ENCODE results near the gene RBM33. TPM values are rescaled to one million over a fixed set of nuclear protein-coding genes. Genes with fewer than 3 reads are reported as not detected.

The RBM33 gene
- total and polyA plus RNA-seq, 4 donors = 4.1 to 80.0 (median 47.2) TPM

DNA sequence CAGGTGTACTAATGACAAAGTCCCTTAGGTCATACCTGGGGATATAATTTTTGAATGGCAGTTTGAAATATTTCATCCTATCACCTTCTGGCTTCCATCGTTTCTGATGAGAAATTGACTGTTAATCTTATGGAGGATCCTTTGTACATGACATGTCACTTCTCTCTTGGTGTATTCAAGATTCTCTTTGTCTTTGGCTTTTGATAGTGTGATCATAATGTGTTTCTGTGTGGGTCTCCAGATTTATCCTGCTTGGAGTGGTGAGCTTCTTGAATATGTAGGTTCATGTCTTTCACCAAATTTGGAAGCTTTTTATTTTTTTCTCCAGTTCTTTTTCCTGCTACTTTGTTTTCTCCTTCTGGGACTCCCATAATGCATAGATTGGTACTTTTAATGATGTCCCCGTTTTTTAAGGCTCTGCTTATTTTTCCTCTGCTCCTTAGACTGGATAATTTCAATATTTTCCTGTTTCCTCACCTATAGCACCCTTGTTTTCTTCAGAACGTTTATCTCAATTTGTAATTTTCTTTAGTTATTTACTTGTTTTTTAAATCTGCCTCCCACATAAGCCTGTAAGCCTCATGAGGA, 4.4 kb downstream of the RBM33 start:
- WGBS, 2 donors = 93 to 95% methylated on average over 3 of the region's 3 CpGs
- peaks cover 0 to 3% of the 10 kb centered on the region in 2 donors for H3K36me3 ChIP-seq (ENCODE audit: control insufficient read depth in 1 of 2, insufficient read depth in 2 of 2, low read length in 1 of 2)
- no peak overlapping the region for H3K4me3 ChIP-seq (ENCODE audit: low read length in 2 of 2)
- intact Hi-C loops (cut with DNase I) = no loop called here
- ATAC-seq (ENCODE audit: low FRiP score) (no peak), DNase-seq (no peak)
- peaks cover 6 to 8% of the 10 kb centered on the region in 2 donors for H3K4me1 ChIP-seq (ENCODE audit: control insufficient read depth in 1 of 2, insufficient read depth in 2 of 2, low read length in 2 of 2)
- no peak overlapping the region for H3K27ac ChIP-seq (ENCODE audit: low read depth in 1 of 2, low read length in 2 of 2)
- no peaks in the 10 kb centered on the region for H3K9me3 ChIP-seq (ENCODE audit: control insufficient read depth, low read length)
- H3K27me3 ChIP-seq (ENCODE audit: control insufficient read depth in 1 of 2, insufficient read depth in 2 of 2, low read length in 1 of 2) = no peaks in the 10 kb centered on the region

DNA sequence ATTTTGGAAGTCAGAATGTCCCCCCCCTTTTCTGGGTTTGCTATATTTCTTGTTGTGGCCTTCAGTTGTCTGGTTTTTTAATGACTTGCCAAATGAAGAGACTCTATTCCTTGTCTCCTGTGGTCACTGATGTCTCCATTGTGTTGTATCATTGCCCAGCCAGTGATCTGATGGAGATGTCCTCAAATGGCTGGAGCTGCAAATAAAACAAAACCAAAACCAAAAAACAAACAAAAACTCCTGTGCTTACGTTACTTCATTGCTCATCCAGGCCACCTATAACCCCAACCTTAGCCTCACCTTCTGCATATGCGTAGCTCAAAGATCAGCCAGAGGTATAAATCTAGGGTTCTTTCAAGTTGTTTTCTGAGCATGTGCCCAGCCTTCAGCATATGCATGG, 5.1 kb downstream of the RBM33 start:
- DNase-seq (no peak), ATAC-seq (ENCODE audit: low FRiP score) (no peak)
- intact Hi-C loops (cut with DNase I) = no loop called here
- H3K36me3 ChIP-seq (ENCODE audit: control insufficient read depth in 1 of 2, insufficient read depth in 2 of 2, low read length in 1 of 2) = peaks cover 0 to 3% of the 10 kb centered on the region in 2 donors
- no peak overlapping the region for H3K4me3 ChIP-seq (ENCODE audit: low read length in 2 of 2)
- H3K4me1 ChIP-seq (ENCODE audit: control insufficient read depth in 1 of 2, insufficient read depth in 2 of 2, low read length in 2 of 2) = peaks cover 7 to 10% of the 10 kb centered on the region in 2 donors
- 96 to 98% methylated on average over 2 of the region's 2 CpGs for WGBS, 2 donors
- no peaks in the 10 kb centered on the region for H3K9me3 ChIP-seq (ENCODE audit: control insufficient read depth, low read length)
- H3K27ac ChIP-seq (ENCODE audit: low read depth in 1 of 2, low read length in 2 of 2) = no peak overlapping the region
- no peaks in the 10 kb centered on the region for H3K27me3 ChIP-seq (ENCODE audit: control insufficient read depth in 1 of 2, insufficient read depth in 2 of 2, low read length in 1 of 2)

DNA sequence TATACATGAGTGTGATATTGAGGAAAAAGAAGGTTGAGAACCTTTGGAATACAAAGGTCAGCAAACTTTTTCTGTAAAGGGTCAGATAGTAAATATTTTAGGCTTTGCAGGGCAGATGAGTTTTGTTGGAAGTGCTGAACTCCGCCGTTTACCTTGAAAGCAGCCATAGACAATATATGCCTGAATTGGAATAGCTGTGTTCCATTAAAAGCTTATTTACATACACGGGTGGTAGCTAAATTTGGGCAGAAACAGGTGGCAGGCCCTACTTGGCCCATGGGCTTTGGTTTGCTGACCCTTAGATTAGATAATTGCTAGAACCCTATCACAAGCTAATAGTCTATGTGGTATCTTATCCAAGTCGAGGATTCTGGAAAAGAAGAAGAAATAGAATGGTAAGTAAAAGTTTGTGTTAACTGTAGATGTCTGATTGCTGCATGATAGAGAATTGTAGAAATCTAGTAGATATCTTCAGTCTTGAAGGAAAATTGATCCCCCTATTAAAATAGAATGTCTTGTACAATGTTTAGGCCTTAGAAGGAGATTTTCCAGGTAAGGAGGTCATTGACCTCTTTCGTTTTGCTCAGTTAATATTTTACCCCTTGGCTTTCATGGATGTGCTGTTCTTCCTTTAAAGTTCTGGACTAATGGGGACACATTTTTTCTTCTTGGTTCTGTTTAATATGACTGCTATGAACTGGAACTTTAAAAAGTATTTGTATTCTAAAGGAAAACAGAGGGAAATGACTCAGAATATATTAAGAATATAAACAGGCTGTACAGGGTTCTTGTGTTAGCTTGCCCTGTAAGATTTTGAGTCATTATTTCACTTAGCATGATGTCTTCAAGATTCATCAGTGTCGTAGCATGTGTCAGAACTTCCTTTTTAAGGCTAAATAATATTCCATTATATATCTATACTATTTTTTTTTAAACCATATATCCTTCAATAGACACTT, 8.0 kb downstream of the RBM33 start:
- ATAC-seq (ENCODE audit: low FRiP score) = no peak
- 87% methylated on average over 6 of the region's 6 CpGs for WGBS, 2 donors
- Histone ChIP-seq H3K4me1 (ENCODE audit: control insufficient read depth in 1 of 2, insufficient read depth in 2 of 2, low read length in 2 of 2) (peaks cover 7 to 10% of the 10 kb centered on the region in 2 donors), H3K4me3 (ENCODE audit: low read length in 2 of 2) (no peak overlapping the region), H3K36me3 (ENCODE audit: control insufficient read depth in 1 of 2, insufficient read depth in 2 of 2, low read length in 1 of 2) (peaks cover 0 to under 1% of the 10 kb centered on the region in 2 donors), H3K9me3 (ENCODE audit: control insufficient read depth, low read length) (no peaks in the 10 kb centered on the region), H3K27me3 (ENCODE audit: control insufficient read depth in 1 of 2, insufficient read depth in 2 of 2, low read length in 1 of 2) (no peaks in the 10 kb centered on the region), H3K27ac (ENCODE audit: low read depth in 1 of 2, low read length in 2 of 2) (no peak overlapping the region)
- DNase-seq = no peak
- intact Hi-C loops (cut with DNase I) = loop anchor here in 1 of 2 donors (10.0 kb wide), 1 partner anchor 1692 kb away; no protein-coding TSS in a partner anchor

DNA sequence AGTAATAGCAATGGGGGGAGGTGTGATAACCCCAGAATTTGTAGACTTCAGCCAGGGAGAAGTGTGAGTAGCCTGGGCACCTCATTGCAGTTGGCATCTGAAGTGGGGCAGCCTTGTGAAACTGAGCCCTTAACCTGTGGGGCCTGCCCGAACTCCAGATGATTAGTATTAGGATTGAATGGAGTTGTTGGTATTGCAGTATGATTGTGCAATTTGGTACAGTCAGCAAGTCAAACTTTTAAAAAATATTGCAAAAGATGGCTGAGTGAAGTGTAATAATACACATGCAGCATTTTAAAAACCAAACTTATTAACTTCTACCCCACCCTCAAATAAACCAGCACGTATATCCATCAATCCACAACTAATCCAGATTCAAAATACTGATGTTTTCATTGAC, 9.3 kb downstream of the RBM33 start:
- Histone ChIP-seq H3K27ac (ENCODE audit: low read depth in 1 of 2, low read length in 2 of 2) (no peak overlapping the region), H3K27me3 (ENCODE audit: control insufficient read depth in 1 of 2, insufficient read depth in 2 of 2, low read length in 1 of 2) (no peaks in the 10 kb centered on the region), H3K36me3 (ENCODE audit: control insufficient read depth in 1 of 2, insufficient read depth in 2 of 2, low read length in 1 of 2) (no peaks in the 10 kb centered on the region), H3K9me3 (ENCODE audit: control insufficient read depth, low read length) (no peaks in the 10 kb centered on the region), H3K4me3 (ENCODE audit: low read length in 2 of 2) (no peak overlapping the region), H3K4me1 (ENCODE audit: control insufficient read depth in 1 of 2, insufficient read depth in 2 of 2, low read length in 2 of 2) (peaks cover 7 to 10% of the 10 kb centered on the region in 2 donors)
- DNase-seq (no peak), ATAC-seq (ENCODE audit: low FRiP score) (no peak)
- intact Hi-C loops (cut with DNase I) = loop anchor here in 1 of 2 donors (10.0 kb wide), 1 partner anchor 1691 kb away; no protein-coding TSS in a partner anchor
- WGBS, 2 donors = 90 to 94% methylated on average over 2 of the region's 2 CpGs

DNA sequence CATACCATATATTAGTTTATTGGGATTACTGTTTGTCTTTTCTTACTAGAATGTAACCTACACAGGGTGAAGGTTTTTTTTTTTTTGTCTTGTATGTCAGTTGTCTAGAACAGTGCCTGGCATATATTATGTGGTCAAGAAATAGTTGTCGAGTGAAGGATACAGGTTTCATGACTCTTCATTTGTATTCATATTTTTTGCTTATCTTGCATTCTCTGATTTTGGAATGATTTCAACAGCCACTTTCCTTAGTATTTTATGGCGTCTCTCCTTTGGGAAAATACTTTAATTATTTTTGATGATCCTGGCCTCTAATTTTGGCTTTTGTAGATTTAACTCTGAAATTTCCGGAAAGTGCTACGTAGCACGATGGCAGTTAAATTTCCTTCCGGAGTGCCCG, 12.4 kb downstream of the RBM33 start:
- Histone ChIP-seq H3K36me3 (ENCODE audit: control insufficient read depth in 1 of 2, insufficient read depth in 2 of 2, low read length in 1 of 2) (no peaks in the 10 kb centered on the region), H3K4me1 (ENCODE audit: control insufficient read depth in 1 of 2, insufficient read depth in 2 of 2, low read length in 2 of 2) (peaks cover 5 to 7% of the 10 kb centered on the region in 2 donors), H3K27me3 (ENCODE audit: control insufficient read depth in 1 of 2, insufficient read depth in 2 of 2, low read length in 1 of 2) (no peaks in the 10 kb centered on the region), H3K27ac (ENCODE audit: low read depth in 1 of 2, low read length in 2 of 2) (no peak overlapping the region), H3K4me3 (ENCODE audit: low read length in 2 of 2) (no peak overlapping the region), H3K9me3 (ENCODE audit: control insufficient read depth, low read length) (no peaks in the 10 kb centered on the region)
- no peak for DNase-seq
- no peak for ATAC-seq (ENCODE audit: low FRiP score)
- intact Hi-C loops (cut with DNase I) = loop anchor here in 1 of 2 donors (10.0 kb wide), 1 partner anchor 1688 kb away; no protein-coding TSS in a partner anchor
- 79 to 82% methylated on average over 7 of the region's 7 CpGs for WGBS, 2 donors

DNA sequence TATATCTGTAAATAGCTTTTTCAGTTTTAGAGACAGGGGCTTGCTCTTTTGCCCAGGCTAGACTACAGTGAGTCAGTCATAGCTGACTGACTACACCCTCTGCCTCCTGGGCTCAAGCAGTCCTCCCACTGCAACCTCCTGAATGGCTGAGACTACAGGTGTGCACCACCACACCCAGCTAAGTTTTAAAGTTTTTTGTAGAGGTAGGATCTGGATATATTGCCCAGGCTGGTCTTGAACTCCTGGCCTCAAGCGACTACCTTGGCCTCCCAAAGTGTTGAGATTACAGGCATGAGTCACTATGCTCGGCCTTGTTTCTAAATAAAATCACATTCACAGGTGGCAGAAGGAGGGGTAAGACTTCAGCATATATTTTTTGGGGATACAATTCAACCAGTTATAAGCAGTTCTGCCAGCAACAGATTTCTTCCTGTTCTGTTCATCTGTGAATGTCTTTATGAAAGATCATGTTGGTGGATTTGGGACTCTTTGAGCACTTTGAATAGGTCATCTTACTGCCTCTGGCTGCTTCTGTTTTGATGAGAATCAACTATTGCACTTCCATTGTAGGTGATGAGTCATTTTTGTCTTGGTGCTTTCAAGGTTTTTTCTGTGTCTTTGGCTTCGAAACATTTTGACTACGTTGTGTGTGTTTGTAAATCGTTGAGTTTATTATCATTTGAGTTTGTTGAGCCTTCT, 15.7 kb downstream of the RBM33 start:
- ATAC-seq (ENCODE audit: low FRiP score) (no peak), DNase-seq (no peak)
- WGBS, 2 donors = 95 to 96% methylated on average over 5 of the region's 5 CpGs
- Histone ChIP-seq H3K27me3 (ENCODE audit: control insufficient read depth in 1 of 2, insufficient read depth in 2 of 2, low read length in 1 of 2) (no peaks in the 10 kb centered on the region), H3K4me1 (ENCODE audit: control insufficient read depth in 1 of 2, insufficient read depth in 2 of 2, low read length in 2 of 2) (no peaks in the 10 kb centered on the region), H3K9me3 (ENCODE audit: control insufficient read depth, low read length) (no peaks in the 10 kb centered on the region), H3K27ac (ENCODE audit: low read depth in 1 of 2, low read length in 2 of 2) (no peak overlapping the region), H3K4me3 (ENCODE audit: low read length in 2 of 2) (no peak overlapping the region), H3K36me3 (ENCODE audit: control insufficient read depth in 1 of 2, insufficient read depth in 2 of 2, low read length in 1 of 2) (no peaks in the 10 kb centered on the region)
- intact Hi-C loops (cut with DNase I) = no loop called here

DNA sequence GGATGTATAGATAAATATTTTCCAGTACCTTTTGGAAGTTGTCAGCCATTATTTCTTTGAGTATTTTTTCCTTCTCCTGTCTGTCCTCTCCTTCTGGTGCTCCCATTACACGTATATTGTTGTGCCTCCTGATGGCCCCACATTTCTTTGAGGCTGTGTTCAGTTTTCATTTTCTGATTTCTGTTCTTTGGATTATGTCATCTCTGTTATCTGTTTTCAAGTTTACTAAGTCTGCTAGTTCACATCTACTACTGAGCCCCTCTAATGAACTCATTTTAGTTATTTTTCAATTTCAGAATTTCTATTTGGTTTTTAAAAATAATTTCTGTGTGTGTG, 16.3 kb downstream of the RBM33 start:
- Histone ChIP-seq H3K4me1 (ENCODE audit: control insufficient read depth in 1 of 2, insufficient read depth in 2 of 2, low read length in 2 of 2) (no peaks in the 10 kb centered on the region), H3K27ac (ENCODE audit: low read depth in 1 of 2, low read length in 2 of 2) (no peak overlapping the region), H3K27me3 (ENCODE audit: control insufficient read depth in 1 of 2, insufficient read depth in 2 of 2, low read length in 1 of 2) (no peaks in the 10 kb centered on the region), H3K4me3 (ENCODE audit: low read length in 2 of 2) (no peak overlapping the region), H3K9me3 (ENCODE audit: control insufficient read depth, low read length) (no peaks in the 10 kb centered on the region), H3K36me3 (ENCODE audit: control insufficient read depth in 1 of 2, insufficient read depth in 2 of 2, low read length in 1 of 2) (no peaks in the 10 kb centered on the region)
- intact Hi-C loops (cut with DNase I) = no loop called here
- no peak for ATAC-seq (ENCODE audit: low FRiP score)
- DNase-seq = no peak
- WGBS, 2 donors = 88 to 93% methylated on average over 1 of the region's 1 CpG

DNA sequence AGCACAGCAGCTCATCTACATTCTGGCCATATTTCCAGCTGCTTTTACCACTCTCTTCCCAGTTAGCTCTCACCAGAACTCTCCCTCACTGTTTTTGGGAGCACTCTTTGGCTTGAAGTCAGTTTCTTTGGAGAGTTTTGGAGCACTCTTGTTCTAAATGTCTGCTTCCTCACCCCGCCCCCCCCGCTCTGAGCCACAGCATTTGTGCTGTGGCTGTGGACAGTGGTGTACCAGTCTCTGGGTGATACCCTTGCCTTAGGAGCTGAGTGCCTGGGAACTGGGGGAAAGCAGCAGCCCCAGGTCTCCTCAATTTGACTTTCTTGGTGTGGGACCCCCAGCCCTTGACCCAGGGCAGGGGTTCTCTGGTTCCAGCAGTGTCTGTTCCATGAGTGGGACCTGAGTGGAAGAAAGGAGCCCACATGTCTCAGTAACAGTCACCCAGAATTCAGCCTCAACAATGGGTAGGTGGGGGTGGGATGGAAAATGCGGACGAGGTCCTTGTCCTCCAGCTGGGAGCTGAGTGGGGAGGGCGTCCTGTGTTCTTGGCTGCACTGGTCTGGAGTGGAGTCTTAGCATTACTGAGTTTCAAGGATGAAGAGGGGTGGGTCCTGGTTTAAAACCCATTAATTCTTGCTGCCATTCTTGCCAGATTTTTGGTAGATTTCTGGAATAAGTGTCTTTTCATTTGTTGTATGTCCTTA, 18.0 kb downstream of the RBM33 start:
- ATAC-seq (ENCODE audit: low FRiP score) = no peak
- H3K27ac ChIP-seq (ENCODE audit: low read depth in 1 of 2, low read length in 2 of 2) = no peak overlapping the region
- WGBS, 2 donors = 89 to 97% methylated on average over 5 of the region's 5 CpGs
- H3K9me3 ChIP-seq (ENCODE audit: control insufficient read depth, low read length) = no peaks in the 10 kb centered on the region
- intact Hi-C loops (cut with DNase I) = no loop called here
- no peak for DNase-seq
- H3K4me3 ChIP-seq (ENCODE audit: low read length in 2 of 2) = no peak overlapping the region
- H3K27me3 ChIP-seq (ENCODE audit: control insufficient read depth in 1 of 2, insufficient read depth in 2 of 2, low read length in 1 of 2) = no peaks in the 10 kb centered on the region
- H3K36me3 ChIP-seq (ENCODE audit: control insufficient read depth in 1 of 2, insufficient read depth in 2 of 2, low read length in 1 of 2) = no peaks in the 10 kb centered on the region
- H3K4me1 ChIP-seq (ENCODE audit: control insufficient read depth in 1 of 2, insufficient read depth in 2 of 2, low read length in 2 of 2) = no peaks in the 10 kb centered on the region
